ENCODE measurements around the gene ABHD18. TPM values are rescaled to one million over a fixed set of nuclear protein-coding genes. Genes with fewer than 3 reads are reported as not detected.

The ABHD18 gene
- total RNA-seq, 3 donors from 2014 or later (not counting 1 experiment from before 2014, with no cell fraction given): 16.0 to 21.9 (median 17.6) TPM

DNA sequence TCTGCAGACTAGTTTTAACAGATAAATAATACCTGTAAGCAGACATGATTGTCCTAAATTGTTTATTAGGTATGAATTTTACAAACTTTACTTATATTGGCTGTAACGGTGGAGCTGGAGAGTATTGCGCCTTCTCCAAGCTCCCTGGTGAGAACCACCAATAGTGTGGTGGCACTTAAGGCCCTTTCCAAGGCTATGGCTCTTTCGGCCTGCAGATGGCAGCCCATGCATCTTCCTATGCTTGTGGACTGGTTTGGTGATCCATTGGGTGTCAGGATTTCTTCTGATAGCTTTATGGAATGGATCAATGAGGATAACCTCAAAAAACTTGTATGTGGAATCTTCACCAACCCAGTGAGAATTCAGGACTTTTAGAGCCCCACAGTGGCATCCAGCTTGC, 103.7 kb downstream of the ABHD18 start:
- no peak overlapping the region for H3K27ac Mint-ChIP-seq
- H3K4me3 Mint-ChIP-seq: no peak overlapping the region
- Histone ChIP-seq H3K27me3 (ENCODE audit: control insufficient read depth, insufficient read depth, low read length) (no peaks in the 10 kb centered on the region), H3K4me3 (ENCODE audit: low read length) (no peak overlapping the region), H3K9me3 (ENCODE audit: control insufficient read depth, insufficient read depth, low read length) (no peaks in the 10 kb centered on the region), H3K36me3 (ENCODE audit: control insufficient read depth, insufficient read depth, low read length) (no peaks in the 10 kb centered on the region), H3K27ac (ENCODE audit: low read length) (no peak overlapping the region), H3K4me1 (ENCODE audit: control insufficient read depth, insufficient read depth, low read length) (no peaks in the 10 kb centered on the region)
- TF ChIP-seq, protein P1, sequence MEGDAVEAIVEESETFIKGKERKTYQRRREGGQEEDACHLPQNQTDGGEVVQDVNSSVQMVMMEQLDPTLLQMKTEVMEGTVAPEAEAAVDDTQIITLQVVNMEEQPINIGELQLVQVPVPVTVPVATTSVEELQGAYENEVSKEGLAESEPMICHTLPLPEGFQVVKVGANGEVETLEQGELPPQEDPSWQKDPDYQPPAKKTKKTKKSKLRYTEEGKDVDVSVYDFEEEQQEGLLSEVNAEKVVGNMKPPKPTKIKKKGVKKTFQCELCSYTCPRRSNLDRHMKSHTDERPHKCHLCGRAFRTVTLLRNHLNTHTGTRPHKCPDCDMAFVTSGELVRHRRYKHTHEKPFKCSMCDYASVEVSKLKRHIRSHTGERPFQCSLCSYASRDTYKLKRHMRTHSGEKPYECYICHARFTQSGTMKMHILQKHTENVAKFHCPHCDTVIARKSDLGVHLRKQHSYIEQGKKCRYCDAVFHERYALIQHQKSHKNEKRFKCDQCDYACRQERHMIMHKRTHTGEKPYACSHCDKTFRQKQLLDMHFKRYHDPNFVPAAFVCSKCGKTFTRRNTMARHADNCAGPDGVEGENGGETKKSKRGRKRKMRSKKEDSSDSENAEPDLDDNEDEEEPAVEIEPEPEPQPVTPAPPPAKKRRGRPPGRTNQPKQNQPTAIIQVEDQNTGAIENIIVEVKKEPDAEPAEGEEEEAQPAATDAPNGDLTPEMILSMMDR (IDR thresholded peaks at IDR 0.05): no peak
- intact Hi-C loops (cut with micrococcal nuclease): no loop called here
- H3K27me3 Mint-ChIP-seq (ENCODE audit: low read depth in 2 of 2): no peaks in the 10 kb centered on the region
- 100% methylated on average over 3 of the region's 3 CpGs for WGBS (ENCODE audit: insufficient coverage)
- ATAC-seq (no peak), DNase-seq (peak in 1 of 2 donors; percentile 7)
- peaks cover 0 to 5% of the 10 kb centered on the region in 2 donors for H3K4me1 Mint-ChIP-seq
- H3K36me3 Mint-ChIP-seq: no peaks in the 10 kb centered on the region
- H3K9me3 Mint-ChIP-seq: no peaks in the 10 kb centered on the region

DNA sequence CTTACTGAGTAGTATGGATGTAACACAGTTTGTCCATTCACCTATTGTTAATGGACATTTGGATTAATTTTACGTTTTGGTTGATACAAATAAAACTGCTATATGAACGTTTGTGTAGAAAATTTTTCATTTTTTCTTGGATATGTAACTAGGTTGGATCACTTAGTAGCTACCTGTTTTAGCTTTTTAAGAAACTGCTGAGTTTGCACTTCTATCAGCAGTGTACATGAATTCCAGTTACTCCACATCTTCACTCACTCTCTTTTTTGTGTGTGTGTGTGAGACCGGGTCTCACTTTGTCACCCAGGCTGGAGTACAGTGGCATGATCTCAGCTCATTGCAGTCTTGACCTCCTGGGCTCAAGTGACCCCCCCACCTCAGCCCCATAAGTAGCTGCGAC, 111.3 kb downstream of the ABHD18 start:
- DNase-seq (no peak), ATAC-seq (no peak)
- Histone ChIP-seq H3K9me3 (ENCODE audit: control insufficient read depth, insufficient read depth, low read length) (no peaks in the 10 kb centered on the region), H3K27ac (ENCODE audit: low read length) (no peak overlapping the region), H3K4me3 (ENCODE audit: low read length) (no peak overlapping the region), H3K27me3 (ENCODE audit: control insufficient read depth, insufficient read depth, low read length) (no peaks in the 10 kb centered on the region), H3K36me3 (ENCODE audit: control insufficient read depth, insufficient read depth, low read length) (peaks cover 8% of the 10 kb centered on the region), H3K4me1 (ENCODE audit: control insufficient read depth, insufficient read depth, low read length) (no peaks in the 10 kb centered on the region)
- Mint-ChIP-seq H3K27ac (no peak overlapping the region), H3K27me3 (ENCODE audit: low read depth in 2 of 2) (no peaks in the 10 kb centered on the region), H3K36me3 (no peaks in the 10 kb centered on the region), H3K4me1 (no peaks in the 10 kb centered on the region), H3K4me3 (no peak overlapping the region), H3K9me3 (no peaks in the 10 kb centered on the region)
- TF ChIP-seq, protein P1 (IDR thresholded peaks at IDR 0.05): no peak
- WGBS (ENCODE audit: insufficient coverage): no CpG with 5 or more reads among the region's 4 CpGs
- intact Hi-C loops (cut with micrococcal nuclease): no loop called here

Other genes with a start within 250 kb of the ABHD18 start
- gene SLC25A31, start 235.0 kb upstream of the ABHD18 start, total RNA-seq: not detected
- gene HSPA4L, start 183.1 kb upstream of the ABHD18 start, total RNA-seq: not detected
- 1 to 10 TPM; 3.9 to 7.3 (median 5.4) TPM for gene PLK4, start 84.5 kb upstream of the ABHD18 start, total RNA-seq
- gene MFSD8, start 233 bp upstream of the ABHD18 start, total RNA-seq: 10 to 100 TPM; 25.9 to 34.0 (median 25.9) TPM
- gene LARP1B, start 95.9 kb downstream of the ABHD18 start, total RNA-seq: 10 to 100 TPM in 1 of 3 donors, 1 to 10 TPM in 2; 8.5 to 10.7 (median 9.1) TPM